DMS53 (cell line): ENCODE results near the gene GOLGA2.
A peak's percentile ranks its signal among the peaks of the same experiment; 100 is the strongest.

Experiments
- DNase-seq: peaks from one replicate; lab custom pipeline; 2025; lab: John Stamatoyannopoulos, UW

Gene GOLGA2

DNA sequence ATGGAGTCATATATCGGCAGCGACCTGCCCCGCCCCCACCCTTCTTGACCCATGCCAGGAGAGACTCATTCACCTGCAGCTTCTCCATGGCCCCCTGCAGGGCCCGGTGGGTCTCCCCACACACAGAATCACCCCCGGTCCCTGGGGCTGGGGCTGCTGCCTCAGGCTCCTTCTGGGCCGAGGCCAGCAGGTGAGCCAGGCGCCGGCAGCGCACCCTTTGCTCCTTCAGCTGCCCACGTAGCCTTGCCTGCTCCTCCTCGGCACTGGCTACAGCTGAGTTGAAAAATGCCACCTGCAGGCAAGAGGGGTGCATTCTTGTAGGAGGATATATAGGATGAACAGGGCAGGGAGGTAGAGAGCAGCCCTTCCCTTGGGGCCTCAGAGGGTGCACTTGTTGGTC is 17.9 kb downstream of the GOLGA2 start:
- no peak for DNase-seq

DNA sequence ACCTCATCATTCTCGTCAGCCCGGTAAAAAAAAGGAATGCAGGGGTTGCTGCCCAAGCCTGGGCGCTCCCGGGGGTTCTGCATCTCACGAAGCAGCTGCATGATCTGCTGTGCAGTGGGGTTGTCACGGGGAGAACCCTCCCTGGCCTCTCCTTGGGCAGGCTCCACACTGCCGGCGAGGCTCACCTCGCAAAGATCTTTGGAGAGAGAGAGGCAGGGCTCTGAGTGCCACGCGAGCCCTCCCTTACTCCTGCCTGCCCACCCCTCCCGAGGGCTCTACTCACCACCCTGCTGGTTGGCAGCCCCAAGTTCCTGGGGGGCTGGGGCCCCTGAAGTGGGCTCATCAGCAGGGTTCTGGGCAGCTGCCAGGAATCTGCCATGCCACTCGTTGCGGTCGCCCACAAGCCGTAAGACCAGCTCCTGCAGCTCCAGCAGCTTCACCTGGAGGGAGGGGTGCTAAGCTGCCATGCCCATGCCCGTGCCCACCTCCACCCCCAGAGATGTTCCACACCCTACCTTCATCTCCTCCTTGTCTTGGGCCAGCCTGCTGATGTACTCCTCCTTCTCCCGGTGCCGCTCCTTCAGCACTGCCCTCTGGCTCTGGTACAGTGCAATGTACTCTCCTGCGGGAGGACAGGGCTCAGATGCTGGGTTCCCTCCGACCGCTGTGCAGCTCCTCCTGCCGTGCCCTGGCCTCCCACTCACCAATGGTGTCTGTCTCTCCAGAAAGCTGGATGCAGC is 18.6 kb downstream of the GOLGA2 start:
- DNase-seq = no peak

DNA sequence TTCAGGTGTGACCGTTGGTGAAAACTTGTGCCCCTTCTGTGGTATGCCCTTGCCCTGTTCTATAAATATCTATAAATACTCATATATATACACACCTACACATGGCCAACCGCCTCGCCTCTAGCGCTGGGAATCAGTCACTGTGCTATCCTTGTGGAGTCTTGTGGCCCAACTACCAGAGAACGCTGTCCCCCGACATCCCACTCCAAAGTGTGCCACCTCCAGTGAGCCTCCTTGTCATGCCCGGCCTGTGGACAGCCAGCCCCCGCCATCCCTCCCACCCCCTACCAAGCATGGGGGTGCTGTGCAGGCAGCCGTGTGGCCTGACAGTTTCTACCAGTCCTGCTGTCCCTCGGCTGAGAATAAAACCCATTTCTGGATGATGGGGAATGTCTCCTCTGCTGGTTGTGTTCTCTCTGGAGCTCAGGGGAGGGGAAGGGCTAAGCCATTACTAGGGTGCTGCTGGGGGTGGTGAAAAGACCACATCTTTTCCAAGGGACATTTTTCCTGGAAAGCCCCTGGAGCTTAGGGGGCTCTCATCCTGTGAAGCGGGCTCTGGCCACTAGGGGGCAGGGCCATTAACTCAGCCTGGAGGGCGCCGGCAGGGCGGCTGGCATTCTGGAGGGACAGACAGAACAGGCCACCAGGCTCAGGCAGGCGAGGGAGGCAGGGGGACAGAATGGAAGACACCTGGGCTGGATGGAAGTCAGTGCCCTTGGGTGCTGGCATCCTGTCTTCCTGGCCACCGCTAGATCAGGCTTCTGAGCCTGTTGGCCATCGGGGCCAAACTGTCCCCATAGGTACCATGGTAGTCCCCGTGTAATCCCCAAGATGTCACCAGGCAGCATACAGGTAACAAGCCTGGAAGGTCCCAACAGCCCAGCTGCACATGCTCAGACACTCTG is 20.7 kb downstream of the GOLGA2 start:
- DNase-seq = peak; percentile 80

DNA sequence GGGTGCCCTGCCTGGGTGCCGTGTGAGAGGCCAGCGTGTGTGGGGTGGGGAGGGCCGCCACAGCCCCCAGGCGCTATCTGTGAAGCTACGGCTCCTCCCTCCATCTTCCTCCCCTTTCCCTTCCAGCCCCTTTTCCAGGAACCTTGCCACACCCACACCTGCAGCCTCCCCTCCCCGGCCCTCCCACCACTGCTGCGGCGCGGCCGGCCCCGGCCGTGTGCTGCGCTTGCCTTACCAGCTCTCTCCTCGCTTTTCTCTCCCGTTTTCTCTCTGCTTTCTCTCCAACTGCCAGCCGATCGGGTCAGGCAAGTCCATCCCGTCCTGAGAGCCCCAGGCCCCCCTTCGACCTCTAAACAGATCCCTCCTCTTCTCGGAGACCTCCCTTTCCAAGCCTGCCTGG is 21.4 kb downstream of the GOLGA2 start:
- DNase-seq = no peak

DNA sequence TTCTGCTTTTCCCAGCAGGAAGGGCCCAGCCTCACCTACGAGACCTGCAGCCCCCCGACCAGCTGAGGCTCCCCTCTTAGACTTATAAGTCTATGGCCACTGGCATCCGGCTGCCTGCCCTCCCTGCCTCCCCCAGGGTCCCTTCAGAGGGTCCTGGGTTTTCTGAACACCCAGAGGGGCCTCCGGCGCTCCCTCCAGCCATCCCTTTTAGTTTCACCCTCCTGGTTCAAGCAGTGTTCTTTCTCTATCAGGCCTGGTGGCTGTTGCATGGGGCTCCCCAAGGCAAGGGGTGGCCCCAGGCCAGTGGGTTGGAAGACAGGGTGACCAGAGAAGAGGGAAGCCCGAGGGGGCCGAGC is 21.8 kb downstream of the GOLGA2 start:
- no peak for DNase-seq

DNA sequence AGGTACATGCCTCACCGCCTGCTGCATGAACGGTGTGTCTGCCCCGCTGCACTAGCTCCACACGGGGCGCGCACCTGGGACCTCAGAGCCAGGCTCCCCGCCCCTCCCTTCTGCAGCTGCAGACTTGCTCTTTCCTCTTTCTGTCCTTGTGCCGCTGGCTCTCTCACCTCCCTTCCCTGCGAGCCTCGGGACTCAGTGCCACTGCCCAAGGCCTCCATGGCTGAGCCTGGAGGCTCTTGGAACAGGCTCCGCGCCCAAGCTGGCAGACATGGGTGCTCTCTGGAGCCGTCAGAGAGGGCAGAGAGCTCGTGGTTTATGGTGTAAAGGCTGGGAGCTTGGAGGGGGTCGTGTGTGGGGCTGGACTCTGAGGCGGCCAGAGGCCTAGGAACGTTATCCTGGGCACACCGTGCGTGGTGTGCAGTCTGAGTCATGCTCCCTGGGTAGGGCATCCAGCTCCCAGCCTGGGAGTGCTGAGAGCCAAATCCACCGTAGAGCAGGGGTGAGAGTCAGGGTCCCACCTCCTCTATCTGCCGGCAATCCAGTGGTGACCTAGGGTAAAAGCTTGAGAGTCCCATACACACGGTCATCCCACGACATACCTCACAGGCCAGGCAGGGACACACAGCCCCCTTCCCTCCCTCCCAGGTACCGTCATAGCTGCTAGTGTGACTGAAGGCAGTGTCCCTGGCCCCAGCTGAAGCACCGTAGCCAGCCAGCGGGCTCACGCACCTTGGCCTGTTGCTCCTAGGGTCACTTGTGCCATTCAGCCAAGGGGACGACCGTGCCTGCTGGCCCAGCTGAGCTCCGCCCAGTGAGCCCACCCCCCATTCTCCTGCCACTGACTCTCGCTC is 22.4 kb downstream of the GOLGA2 start:
- no peak for DNase-seq

DNA sequence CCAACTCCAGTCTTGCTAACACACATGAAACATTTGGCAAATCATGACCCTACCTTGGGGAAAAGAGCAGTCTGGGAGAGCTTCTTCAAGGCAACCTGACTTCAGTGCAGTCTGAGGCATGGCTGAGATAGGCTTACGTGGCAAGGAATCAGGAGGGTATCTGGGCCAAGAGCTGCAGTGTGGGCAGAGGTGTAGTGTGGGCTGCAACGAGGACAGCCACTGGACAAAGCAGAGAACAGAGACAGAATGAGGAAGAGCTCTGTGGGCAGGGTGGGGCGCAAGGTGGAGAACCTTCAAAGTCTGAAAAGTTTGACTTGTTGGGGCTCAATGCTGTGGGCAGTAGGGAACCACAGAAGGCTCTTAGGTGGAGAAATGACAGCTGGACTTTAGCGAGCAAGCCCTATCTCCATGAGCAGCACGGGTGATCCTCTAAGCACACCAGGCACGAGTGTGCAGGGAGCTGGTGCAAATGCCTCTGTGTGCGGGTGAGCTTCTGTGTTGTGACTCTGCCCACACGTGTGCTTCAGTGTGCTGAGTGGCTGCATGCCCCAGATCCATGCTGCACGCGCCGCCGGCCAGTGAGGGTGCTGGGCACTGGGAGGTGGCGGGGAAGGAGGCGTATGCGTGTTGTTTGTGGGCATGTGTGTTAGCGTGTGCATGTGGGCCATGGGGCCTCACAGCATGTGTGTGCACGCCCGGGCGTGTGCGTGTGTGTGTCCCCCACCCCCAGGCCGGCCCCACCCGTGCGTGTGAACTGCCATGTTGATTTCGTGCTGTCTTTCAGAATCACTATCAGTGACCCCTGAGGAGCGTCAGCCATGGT is 23.3 kb downstream of the GOLGA2 start:
- DNase-seq = no peak

DNA sequence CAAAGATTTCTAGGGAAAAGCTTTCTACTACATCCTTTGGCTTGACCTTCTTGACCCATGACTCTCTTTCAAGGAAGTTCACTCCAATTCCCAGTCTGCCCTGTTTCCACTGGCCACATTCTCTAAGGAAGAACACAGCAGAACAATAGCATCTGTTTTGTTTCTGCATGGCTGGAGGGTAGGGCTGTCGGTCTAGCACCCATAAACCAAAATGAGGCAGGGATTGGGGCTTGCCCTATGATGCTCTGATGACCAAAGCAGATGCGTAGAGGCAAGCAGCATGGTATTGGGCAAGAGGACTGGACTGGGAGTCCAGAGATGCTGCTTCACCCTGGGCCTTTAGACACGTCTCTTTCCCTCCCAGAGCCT is 24.1 kb downstream of the GOLGA2 start:
- no peak for DNase-seq

DNA sequence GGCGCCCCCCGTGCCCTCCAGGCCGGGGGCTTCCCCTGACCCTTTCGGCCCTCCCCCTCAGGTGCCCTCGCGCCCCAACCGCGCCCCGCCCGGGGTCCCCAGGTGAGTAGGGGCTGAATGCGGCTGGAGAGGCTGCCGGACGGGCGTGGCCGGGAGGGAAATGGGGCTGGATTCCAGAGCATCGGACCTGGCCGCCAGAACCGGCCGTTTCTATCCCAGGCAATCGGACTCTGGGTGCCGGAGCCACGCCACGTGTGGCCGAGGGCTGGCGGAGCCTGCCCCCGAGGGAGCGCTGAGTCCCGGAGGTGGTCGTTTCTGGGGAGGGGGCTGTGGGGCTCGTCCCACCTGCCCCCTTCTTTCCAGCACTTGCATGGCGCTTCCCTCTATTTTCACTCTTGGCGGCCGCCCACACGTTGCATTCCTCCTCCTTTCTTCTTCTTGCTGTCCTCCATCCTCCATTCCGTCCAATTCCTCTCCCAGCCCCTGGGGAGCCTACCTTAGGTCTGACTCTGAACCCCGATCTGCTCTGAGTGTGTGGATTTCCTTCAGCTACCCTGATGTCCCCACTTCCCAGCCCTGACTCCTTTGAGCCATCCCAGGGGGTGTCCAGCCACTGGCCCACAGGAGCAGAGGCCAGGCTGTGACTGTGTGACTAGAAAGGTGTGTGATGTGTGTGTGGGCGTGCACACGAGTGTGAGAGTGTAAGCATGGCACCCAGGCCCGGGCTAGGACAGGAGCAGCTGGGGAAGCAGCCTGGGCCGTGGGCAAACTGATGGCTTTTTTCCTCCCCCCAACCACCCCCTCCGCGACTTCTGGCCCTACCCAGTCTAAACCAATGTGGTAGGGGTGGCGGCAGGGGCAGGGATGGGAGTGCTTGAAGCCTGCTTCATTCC is 24.7 kb downstream of the GOLGA2 start:
- DNase-seq = no peak

DNA sequence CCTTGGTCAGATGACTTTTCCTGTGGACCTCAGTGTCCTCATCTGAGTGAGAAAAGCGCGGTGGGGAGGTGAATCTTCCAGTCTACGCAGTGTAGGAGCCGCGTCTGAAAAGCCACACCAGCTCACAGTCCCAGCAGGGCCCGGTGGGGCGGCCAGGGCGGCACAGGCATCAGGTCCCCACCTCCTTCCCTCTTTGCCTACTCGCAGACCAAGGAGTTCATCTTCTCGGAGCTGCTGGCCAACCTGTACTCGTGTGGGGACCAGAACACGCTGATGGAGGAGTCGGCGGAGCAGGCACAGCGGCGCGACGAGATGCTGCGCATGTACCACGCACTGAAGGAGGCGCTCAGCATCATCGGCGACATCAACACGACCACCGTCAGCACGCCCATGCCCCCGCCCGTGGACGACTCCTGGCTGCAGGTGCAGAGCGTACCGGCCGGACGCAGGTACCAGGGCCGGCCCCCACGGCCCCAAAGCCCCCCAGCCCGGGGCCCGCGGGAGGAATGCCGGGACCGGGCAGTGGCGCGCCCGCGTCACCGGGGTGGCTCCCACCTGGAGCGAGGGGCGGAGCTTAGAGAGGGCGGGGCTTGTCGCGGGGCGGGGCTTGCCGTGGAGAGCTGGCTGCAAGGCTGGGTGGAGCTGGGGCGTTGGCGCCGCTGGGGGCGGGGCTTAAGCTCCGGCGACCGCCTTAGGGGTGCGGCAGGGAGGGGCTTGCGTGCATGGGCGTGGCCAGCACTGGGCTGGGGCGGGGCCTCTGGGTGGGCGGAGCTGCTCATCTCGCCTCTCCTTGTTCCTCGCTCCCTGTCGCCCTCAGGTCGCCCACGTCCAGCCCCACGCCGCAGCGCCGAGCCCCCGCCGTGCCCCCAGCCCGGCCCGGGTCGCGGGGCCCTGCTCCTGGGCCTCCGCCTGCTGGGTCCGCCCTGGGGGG is 25.6 kb downstream of the GOLGA2 start:
- DNase-seq = peak; percentile 85

DNA sequence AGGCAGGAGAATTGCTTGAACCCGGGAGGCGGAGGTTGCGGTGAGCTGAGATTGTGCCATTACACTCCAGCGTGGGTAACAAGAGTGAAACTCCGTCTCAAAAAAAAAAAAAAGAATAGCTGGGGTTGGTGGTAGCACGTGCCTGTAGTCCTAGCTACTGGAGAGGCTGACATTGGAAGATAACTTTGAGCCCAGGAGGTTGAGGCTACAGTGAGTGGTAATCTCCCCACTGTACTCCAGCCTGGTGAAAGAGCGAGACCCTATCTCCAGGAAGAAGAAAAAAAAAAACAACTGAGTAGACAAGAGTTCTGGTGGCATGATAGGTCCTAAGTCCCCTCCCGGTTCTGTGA is 26.3 kb downstream of the GOLGA2 start:
- DNase-seq = no peak

DNA sequence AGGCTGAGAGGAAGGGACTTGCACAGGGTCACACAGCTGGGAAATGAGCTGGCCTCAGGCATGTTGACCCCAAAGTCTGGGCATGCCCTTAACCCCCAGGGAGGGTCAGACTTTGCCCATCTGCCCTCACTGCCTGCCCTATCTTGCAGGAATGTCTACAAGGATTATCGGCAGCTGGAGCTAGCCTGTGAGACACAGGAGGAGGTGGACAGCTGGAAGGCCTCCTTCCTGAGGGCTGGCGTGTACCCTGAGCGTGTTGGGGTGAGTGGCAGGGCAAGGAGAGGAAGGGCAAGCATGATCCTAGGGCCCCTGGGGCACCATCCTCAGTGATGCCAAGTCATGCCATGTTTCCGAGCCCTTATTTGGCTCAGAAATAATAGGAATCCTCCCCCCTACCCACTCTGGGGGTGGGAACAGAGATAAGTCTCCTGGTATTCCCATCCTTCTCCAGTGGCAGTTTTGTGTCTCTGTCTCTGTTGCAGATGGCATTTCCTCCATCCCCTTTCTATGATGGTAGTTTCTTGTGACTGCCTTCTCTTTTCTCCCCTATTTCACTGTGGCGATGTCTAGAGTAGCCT is 28.5 kb downstream of the GOLGA2 start:
- no peak for DNase-seq

DNA sequence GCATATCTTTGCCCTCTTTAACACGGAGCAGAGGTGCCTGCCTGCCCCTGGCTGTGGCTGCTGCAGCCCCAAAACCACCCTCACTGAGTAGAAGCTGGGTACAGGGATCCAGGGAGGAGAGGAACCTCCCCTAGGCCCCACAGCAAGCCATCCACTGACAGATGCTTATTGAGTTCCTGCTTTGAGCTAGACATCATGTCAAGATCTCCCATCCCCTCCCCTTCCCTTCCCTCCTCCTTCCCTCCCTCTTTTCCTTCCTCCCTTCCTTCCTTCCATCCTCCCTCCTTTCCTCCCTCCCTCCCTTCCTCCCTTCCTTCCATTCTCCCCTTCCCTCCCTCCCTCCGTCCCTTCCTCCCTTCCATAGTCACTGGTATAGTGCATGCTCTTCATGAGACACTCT is 29.3 kb downstream of the GOLGA2 start:
- no peak for DNase-seq

DNA sequence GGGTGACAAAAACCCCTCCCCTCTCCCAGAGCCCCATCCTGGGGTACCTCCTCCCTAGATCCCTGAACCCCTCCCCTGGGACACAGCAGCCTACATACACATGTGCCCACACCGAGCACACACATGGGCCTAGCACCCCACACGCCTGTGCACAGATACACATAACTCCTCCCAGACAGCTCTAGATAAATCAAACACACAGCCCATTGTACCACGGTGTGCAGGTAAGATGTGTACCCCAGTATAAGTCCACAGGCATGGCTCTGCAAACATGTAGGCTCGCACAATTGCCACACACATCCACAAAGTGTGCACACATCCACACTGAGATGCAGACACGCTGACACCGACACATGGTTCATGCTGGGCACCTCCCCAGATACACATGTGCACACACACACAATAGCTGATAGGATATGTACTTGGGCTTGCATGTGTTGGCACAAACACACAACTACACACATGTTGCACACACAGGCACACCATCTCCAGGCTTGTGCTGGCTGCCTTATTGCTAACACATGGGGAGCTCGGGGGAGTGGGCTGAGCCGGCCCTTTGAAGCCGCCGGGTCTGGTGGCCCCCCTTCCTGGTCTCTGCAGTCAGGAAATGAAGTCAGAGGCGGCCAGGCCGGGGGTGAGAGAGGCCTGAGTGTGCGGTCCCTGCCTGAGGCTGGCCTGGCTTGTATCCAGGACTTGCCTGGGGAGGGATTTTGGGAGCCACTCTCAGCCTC is 30.2 kb downstream of the GOLGA2 start:
- no peak for DNase-seq

DNA sequence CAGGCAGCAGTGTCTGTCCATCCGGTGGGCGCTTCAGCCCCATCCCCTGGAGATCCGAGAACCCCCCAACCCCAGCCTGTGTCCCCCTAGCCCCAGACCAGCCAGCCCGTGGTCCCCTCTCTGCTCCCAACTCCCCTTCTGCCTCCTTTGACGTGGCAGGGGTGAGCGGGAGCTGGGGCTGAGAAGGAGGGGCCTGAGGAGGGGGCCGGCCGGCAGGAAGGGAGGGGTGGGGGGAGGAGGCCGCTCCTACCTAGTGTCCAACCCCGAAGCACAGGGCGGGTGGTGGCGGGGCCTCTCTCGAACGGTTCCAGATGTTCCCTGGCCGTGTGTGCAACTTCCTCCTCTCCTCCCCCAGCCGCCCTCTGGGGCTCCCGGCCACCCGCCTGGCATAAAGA is 31.0 kb downstream of the GOLGA2 start:
- no peak for DNase-seq

DNA sequence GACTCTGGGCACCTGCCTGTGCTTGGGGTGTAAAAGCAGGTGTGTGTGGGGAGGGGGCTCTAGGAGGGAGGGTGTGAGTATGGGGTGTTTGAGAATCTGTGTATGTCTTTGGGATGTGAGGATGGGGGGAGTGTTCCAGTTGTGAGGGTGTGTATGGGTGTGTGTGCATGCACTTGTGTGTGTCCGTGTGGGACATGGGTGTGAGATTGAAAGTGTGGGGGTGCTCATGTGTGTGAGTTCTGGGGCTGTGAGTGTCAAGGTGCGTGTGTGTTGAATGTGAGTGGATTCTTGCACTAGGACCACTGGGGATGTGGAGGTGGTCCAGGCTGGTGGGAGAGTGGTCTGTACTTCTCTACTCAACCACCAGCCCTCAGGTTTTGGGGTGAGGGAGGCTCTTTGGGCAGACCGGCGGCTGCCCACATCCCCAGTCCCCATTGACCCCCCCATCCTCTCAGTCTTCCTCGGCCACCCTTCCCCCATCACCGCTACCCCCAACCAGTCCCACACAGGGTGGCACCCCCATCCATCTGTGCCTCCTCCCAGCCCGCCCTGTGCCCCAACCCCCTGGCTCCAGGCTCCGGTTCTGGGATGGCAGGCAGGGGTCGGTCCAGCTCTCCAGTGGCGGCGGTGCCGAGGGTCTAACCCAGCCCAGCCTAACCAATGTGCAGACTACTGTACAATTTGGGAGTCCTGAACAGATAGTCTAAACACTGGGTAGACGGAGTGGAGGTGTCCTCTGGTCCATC is 31.5 kb downstream of the GOLGA2 start:
- DNase-seq = no peak

DNA sequence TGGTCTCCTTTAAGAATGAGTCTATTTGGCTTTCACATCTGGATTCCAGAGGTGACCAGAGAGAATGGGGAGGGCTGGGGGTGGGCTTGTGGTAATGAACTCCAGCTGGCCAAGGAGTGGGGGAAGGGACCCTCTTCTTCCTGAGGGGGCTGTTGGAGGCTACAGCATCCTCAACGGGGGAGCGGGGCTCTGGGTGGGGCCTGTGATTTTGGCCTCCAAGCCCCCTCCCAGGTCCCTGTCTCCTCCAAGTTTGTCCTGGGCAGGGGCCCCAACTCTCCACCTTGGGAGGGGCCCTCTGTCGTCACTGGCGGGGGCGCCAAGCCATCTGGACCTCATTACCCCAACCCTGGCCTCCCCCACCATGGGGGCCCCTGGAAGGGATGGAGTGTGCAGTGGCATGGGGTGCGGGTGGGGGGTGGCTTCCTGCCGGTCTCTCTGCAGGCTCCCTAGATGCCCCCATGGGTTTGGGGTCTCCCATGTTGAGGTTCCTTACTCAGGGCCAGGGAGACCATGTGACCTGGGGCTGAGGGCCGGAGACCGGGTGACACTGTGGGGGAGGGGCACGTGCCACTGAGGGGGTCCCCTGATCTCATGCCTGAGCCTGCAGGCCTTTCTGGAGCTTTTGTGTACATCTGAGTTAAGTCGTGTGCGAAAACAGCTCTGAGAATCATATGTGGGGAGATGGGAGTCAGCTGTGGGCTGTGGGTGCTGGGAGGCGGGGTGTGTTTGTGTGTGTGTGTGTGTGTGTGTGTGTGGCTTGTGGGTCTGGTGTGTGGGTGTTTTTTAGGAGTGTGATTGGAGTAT is 32.4 kb downstream of the GOLGA2 start:
- no peak for DNase-seq
